OCI-LY1 (cell line): ENCODE data around the gene DCAF4L1.

ENCODE experiments used
- H2AFZ ChIP-seq: fragments of 200-600 bp; sonication (generic), shearing (Covaris generic); 2 replicates; pipeline ENCODE4 v1.6.0; 2014; ENCODE audit warnings: antibody characterized with exemption, mild to moderate bottlenecking, low read length
- H3F3A ChIP-seq: fragments of 200-600 bp; sonication (generic), shearing (Covaris generic); 2 replicates; pipeline ENCODE4 v1.6.0; 2014; ENCODE audit warnings: mild to moderate bottlenecking, antibody characterized with exemption, low read length, moderate library complexity; ENCODE audit not compliant: insufficient read depth
- H3K27ac ChIP-seq: fragments of 200-600 bp; sonication (generic); 2 replicates; pipeline ENCODE4 v1.5.1; 2014; ENCODE audit warnings: low read length, mixed run types, mild to moderate bottlenecking, low read depth; ENCODE audit not compliant: poor library complexity, severe bottlenecking
- H3K27me3 ChIP-seq: fragments of 200-600 bp; sonication (generic); 2 replicates; pipeline ENCODE4 v1.6.0; 2014; ENCODE audit warnings: antibody characterized with exemption, mild to moderate bottlenecking, low read length, moderate library complexity; ENCODE audit not compliant: insufficient read depth
- H3K36me3 ChIP-seq: fragments of 200-600 bp; sonication (generic); 2 replicates; pipeline ENCODE4 v1.6.1; 2014; ENCODE audit warnings: mild to moderate bottlenecking, antibody characterized with exemption, low read length, moderate library complexity, mixed read lengths; ENCODE audit not compliant: insufficient read depth
- H3K4me1 ChIP-seq: fragments of 200-600 bp; sonication (generic); 2 replicates; pipeline ENCODE4 v1.5.1; 2014; ENCODE audit warnings: mild to moderate bottlenecking, low read length, moderate library complexity; ENCODE audit not compliant: insufficient read depth, severe bottlenecking
- H3K4me2 ChIP-seq: fragments of 200-600 bp; sonication (generic), shearing (Covaris generic); 2 replicates; pipeline ENCODE4 v1.6.1; 2014; ENCODE audit warnings: low read length
- H3K4me3 ChIP-seq: fragments of 200-600 bp; sonication (generic); 2 replicates; pipeline ENCODE4 v1.5.1; 2014; ENCODE audit warnings: low read length, low read depth, mild to moderate bottlenecking, mixed read lengths; ENCODE audit not compliant: poor library complexity, severe bottlenecking
- H3K79me2 ChIP-seq: fragments of 200-600 bp; shearing (Covaris generic); 2 replicates; pipeline ENCODE4 v1.6.1; 2016; ENCODE audit warnings: mixed run types, low read length, mixed read lengths; ENCODE audit not compliant: insufficient read depth
- H3K9ac ChIP-seq: fragments of 200-600 bp; sonication (generic), shearing (Covaris generic); 2 replicates; pipeline ENCODE4 v1.6.1; 2014; ENCODE audit warnings: mild to moderate bottlenecking, low read length, mixed read lengths
- H3K9me2 ChIP-seq: fragments of 200-600 bp; sonication (generic), shearing (Covaris generic); 2 replicates; pipeline ENCODE4 v1.6.1; 2014; ENCODE audit warnings: low read depth, mild to moderate bottlenecking, low read length, mixed read lengths
- H3K9me3 ChIP-seq: fragments of 200-600 bp; shearing (Covaris generic); 2 replicates; pipeline ENCODE4 v1.6.1; 2014; ENCODE audit warnings: low read length, mixed read lengths
- H4K20me1 ChIP-seq: fragments of 200-600 bp; sonication (generic), shearing (Covaris generic); 2 replicates; pipeline ENCODE4 v1.6.0; 2016; ENCODE audit warnings: mild to moderate bottlenecking, low read length; ENCODE audit not compliant: insufficient read depth
- EZH2 ChIP-seq: fragments of 200-600 bp; sonication (generic), shearing (Covaris generic); IDR thresholded peaks from 2 replicates; pipeline ENCODE4 v1.8.0; 2017; ENCODE audit warnings: borderline replicate concordance, mixed run types, mild to moderate bottlenecking, antibody characterized with exemption, low read length, moderate library complexity, mixed read lengths
- TF ChIP-seq, protein P1 (sequence below): fragments of 200-600 bp; sonication (generic), shearing (Covaris generic); IDR thresholded peaks from 2 replicates; pipeline ENCODE4 v1.5.1; 2017; ENCODE audit warnings: mild to moderate bottlenecking, antibody characterized with exemption, low read length, moderate library complexity, mixed read lengths

The DCAF4L1 gene

GRCh38 chr4:41940834-41941233 is 40.7 kb upstream of the DCAF4L1 start:
- Histone ChIP-seq H2AFZ (no peak overlapping the region), H3K9me3 (no peaks in the 10 kb centered on the region), H3K4me1 (peaks cover 26% of the 10 kb centered on the region), H3K79me2 (peaks cover 50% of the 10 kb centered on the region), H3K4me2 (no peak overlapping the region), H4K20me1 (no peaks in the 10 kb centered on the region), H3K9ac (no peak overlapping the region), H3K27me3 (no peaks in the 10 kb centered on the region), H3K4me3 (no peak overlapping the region), H3K36me3 (peaks cover 85% of the 10 kb centered on the region), H3K9me2 (no peaks in the 10 kb centered on the region), H3K27ac (no peak overlapping the region), H3F3A (no peaks in the 10 kb centered on the region)
- TF ChIP-seq, protein P1, sequence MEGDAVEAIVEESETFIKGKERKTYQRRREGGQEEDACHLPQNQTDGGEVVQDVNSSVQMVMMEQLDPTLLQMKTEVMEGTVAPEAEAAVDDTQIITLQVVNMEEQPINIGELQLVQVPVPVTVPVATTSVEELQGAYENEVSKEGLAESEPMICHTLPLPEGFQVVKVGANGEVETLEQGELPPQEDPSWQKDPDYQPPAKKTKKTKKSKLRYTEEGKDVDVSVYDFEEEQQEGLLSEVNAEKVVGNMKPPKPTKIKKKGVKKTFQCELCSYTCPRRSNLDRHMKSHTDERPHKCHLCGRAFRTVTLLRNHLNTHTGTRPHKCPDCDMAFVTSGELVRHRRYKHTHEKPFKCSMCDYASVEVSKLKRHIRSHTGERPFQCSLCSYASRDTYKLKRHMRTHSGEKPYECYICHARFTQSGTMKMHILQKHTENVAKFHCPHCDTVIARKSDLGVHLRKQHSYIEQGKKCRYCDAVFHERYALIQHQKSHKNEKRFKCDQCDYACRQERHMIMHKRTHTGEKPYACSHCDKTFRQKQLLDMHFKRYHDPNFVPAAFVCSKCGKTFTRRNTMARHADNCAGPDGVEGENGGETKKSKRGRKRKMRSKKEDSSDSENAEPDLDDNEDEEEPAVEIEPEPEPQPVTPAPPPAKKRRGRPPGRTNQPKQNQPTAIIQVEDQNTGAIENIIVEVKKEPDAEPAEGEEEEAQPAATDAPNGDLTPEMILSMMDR: no peak
- no peak for TF ChIP-seq EZH2

- Histone ChIP-seq H3K9me2 (no peaks in the 10 kb centered on the region), H3K4me1 (no peaks in the 10 kb centered on the region), H3F3A (no peaks in the 10 kb centered on the region), H3K36me3 (peaks cover 86% of the 10 kb centered on the region), H3K9ac (no peak overlapping the region), H4K20me1 (no peaks in the 10 kb centered on the region; the same call in 1 of the 2 replicates), H3K27me3 (no peaks in the 10 kb centered on the region), H2AFZ (no peak overlapping the region), H3K4me2 (no peak overlapping the region), H3K79me2 (peaks cover 23% of the 10 kb centered on the region), H3K27ac (no peak overlapping the region), H3K4me3 (no peak overlapping the region), H3K9me3 (no peaks in the 10 kb centered on the region)
- TF ChIP-seq, protein P1: no peak
- no peak for TF ChIP-seq EZH2
These were observed 38.0 kb upstream of the DCAF4L1 start for GRCh38 chr4:41943506-41943905.

DNA sequence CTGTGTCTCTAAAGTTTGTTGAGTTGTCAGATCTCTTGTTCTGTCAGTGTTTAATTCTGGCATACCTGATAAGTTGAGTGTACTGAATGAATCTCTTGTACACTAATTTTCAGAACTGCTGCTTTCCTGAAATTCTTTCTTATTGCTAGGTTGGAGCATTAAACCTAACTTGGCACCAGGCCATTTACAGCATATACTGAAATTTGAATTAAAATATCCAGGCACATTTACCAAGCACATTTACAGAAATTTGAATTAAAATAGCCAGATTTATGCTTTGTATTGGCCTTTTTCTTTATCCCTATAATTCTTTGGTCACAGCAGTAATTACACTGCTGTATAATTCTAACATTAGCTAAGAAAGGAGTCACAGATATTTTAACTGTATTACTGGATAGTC is 37.5 kb upstream of the DCAF4L1 start:
- H3K4me2 ChIP-seq: no peak overlapping the region
- no peaks in the 10 kb centered on the region for H3K4me1 ChIP-seq
- H3K9me2 ChIP-seq: no peaks in the 10 kb centered on the region
- H3F3A ChIP-seq: no peaks in the 10 kb centered on the region
- no peak overlapping the region for H3K9ac ChIP-seq
- TF ChIP-seq, protein P1: no peak
- TF ChIP-seq EZH2: no peak
- no peak overlapping the region for H3K4me3 ChIP-seq
- no peaks in the 10 kb centered on the region for H3K9me3 ChIP-seq
- peaks cover 82% of the 10 kb centered on the region for H3K36me3 ChIP-seq
- H2AFZ ChIP-seq: no peak overlapping the region
- no peaks in the 10 kb centered on the region; the same call in 1 of the 2 replicates for H4K20me1 ChIP-seq
- H3K27ac ChIP-seq: no peak overlapping the region
- peaks cover 18% of the 10 kb centered on the region for H3K79me2 ChIP-seq
- H3K27me3 ChIP-seq: no peaks in the 10 kb centered on the region
